Neutrophil (primary cell): ENCODE data around the gene FTCDNL1.

ENCODE experiments used
- H3K27ac ChIP-seq: fragments of 200-600 bp; sonication (generic); 2 replicates; pipeline ENCODE4 v1.5.1; 2016; ENCODE audit warnings: mild to moderate bottlenecking, moderate library complexity
- H3K27me3 ChIP-seq: fragments of 200-600 bp; sonication (generic); 2 replicates; pipeline ENCODE4 v1.6.0; 2016; ENCODE audit warnings: mild to moderate bottlenecking
- H3K36me3 ChIP-seq: fragments of 200-600 bp; sonication (generic); 2 replicates; pipeline ENCODE4 v1.5.1; 2017
- H3K4me1 ChIP-seq, 2 experiments: fragments of 200-600 bp in 1 of 2; sonication (generic) in 1 of 2; 1 replicate in 1 of 2; 2 replicates in 1 of 2; pipeline versions ENCODE4 v1.5.1 to v1.6.1; 2013 to 2016; ENCODE audit warnings: low read depth in 1 of 2, low read length in 1 of 2, mild to moderate bottlenecking in 1 of 2, moderate library complexity in 1 of 2; ENCODE audit not compliant: control insufficient read depth in 1 of 2, insufficient read depth in 1 of 2
- H3K4me3 ChIP-seq, 2 experiments: fragments of 200-600 bp in 1 of 2; sonication (generic) in 1 of 2; 1 replicate in 1 of 2; 2 replicates in 1 of 2; pipeline ENCODE4 v1.5.1; 2013 to 2016; ENCODE audit warnings: low read depth in 1 of 2, low read length in 1 of 2, mild to moderate bottlenecking in 1 of 2, moderate library complexity in 1 of 2
- H3K9me3 ChIP-seq: fragments of 200-600 bp; sonication (generic); 2 replicates; pipeline ENCODE4 v1.5.1; 2016
- TF ChIP-seq, protein P1 (sequence below): fragments of 200-600 bp; sonication (generic); IDR thresholded peaks from 2 replicates; pipeline ENCODE4 v1.5.1; 2016; ENCODE audit warnings: antibody characterized with exemption

FTCDNL1 gene

GRCh38 chr2:199830531-199830930 is 20.5 kb downstream of the FTCDNL1 start:
- TF ChIP-seq, protein P1, sequence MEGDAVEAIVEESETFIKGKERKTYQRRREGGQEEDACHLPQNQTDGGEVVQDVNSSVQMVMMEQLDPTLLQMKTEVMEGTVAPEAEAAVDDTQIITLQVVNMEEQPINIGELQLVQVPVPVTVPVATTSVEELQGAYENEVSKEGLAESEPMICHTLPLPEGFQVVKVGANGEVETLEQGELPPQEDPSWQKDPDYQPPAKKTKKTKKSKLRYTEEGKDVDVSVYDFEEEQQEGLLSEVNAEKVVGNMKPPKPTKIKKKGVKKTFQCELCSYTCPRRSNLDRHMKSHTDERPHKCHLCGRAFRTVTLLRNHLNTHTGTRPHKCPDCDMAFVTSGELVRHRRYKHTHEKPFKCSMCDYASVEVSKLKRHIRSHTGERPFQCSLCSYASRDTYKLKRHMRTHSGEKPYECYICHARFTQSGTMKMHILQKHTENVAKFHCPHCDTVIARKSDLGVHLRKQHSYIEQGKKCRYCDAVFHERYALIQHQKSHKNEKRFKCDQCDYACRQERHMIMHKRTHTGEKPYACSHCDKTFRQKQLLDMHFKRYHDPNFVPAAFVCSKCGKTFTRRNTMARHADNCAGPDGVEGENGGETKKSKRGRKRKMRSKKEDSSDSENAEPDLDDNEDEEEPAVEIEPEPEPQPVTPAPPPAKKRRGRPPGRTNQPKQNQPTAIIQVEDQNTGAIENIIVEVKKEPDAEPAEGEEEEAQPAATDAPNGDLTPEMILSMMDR: no peak
- H3K36me3 ChIP-seq: no peaks in the 10 kb centered on the region
- no peaks in the 10 kb centered on the region for H3K27me3 ChIP-seq
- no peaks in the 10 kb centered on the region for H3K4me1 ChIP-seq
- no peak overlapping the region for H3K4me3 ChIP-seq
- no peak overlapping the region for H3K27ac ChIP-seq
- no peaks in the 10 kb centered on the region for H3K9me3 ChIP-seq

GRCh38 chr2:199829628-199830027 is 21.4 kb downstream of the FTCDNL1 start:
- TF ChIP-seq, protein P1: no peak
- H3K9me3 ChIP-seq: no peaks in the 10 kb centered on the region
- H3K27ac ChIP-seq: no peak overlapping the region
- no peaks in the 10 kb centered on the region for H3K27me3 ChIP-seq
- no peaks in the 10 kb centered on the region for H3K4me1 ChIP-seq
- no peak overlapping the region for H3K4me3 ChIP-seq
- H3K36me3 ChIP-seq: no peaks in the 10 kb centered on the region

DNA sequence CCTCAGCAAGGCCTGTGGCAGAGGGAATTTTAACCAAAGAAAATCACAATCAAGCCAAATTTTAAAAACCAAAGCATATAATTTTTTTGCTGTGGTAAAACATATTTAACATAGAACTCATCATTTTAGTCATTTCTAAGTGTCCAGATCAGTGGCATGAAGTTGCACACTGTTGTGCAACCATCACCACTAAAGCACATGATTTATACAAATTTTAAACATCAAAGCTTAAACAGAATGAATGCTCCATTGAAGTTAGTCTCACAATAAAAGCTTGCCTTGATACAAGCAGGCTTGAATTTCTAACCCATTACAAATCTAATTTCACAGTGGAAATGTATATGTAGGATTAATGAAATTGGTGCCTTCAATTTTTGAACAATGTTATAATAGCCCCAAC is 31.2 kb downstream of the FTCDNL1 start:
- Histone ChIP-seq H3K4me1 (no peaks in the 10 kb centered on the region), H3K36me3 (no peaks in the 10 kb centered on the region), H3K27me3 (no peaks in the 10 kb centered on the region), H3K27ac (no peak overlapping the region), H3K9me3 (no peaks in the 10 kb centered on the region), H3K4me3 (no peak overlapping the region)
- TF ChIP-seq, protein P1: no peak

DNA sequence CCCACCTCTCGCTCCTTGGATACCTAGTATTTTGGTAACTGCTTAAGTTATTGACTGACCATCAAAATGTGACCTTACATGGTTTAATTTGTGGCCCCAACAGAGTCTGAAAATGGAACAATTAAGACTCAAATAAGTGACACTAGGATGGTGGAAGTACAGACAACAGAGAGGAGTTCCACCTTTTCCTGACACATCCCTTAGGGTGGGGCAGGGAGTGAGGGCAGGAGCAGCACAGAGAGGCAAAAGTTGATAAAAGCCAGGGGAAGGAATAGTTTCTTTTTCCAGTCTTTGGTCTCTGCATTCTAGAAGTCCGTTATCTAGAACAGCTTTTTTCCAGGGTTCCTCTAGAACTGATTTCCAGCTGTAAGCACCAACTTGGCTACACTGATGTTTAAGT is 32.2 kb downstream of the FTCDNL1 start:
- Histone ChIP-seq H3K27ac (no peak overlapping the region), H3K9me3 (no peaks in the 10 kb centered on the region), H3K36me3 (no peaks in the 10 kb centered on the region), H3K4me1 (no peaks in the 10 kb centered on the region), H3K27me3 (no peaks in the 10 kb centered on the region), H3K4me3 (no peak overlapping the region)
- TF ChIP-seq, protein P1: no peak

- Histone ChIP-seq H3K9me3 (no peaks in the 10 kb centered on the region), H3K36me3 (no peaks in the 10 kb centered on the region), H3K4me3 (no peak overlapping the region), H3K27me3 (no peaks in the 10 kb centered on the region), H3K4me1 (no peaks in the 10 kb centered on the region), H3K27ac (no peak overlapping the region)
- TF ChIP-seq, protein P1: no peak
These were observed 33.0 kb downstream of the FTCDNL1 start for GRCh38 chr2:199818026-199818425.

GRCh38 chr2:199814817-199815211 is 36.2 kb downstream of the FTCDNL1 start:
- Histone ChIP-seq H3K9me3 (no peaks in the 10 kb centered on the region), H3K27me3 (no peaks in the 10 kb centered on the region), H3K36me3 (no peaks in the 10 kb centered on the region), H3K4me3 (no peak overlapping the region), H3K4me1 (no peaks in the 10 kb centered on the region), H3K27ac (no peak overlapping the region)
- TF ChIP-seq, protein P1: no peak
